ENCODE data around the gene ZNF841. TPM values are rescaled to one million over a fixed set of nuclear protein-coding genes. Genes with fewer than 3 reads are reported as not detected.

The ZNF841 gene
- total and polyA plus RNA-seq, 2 of the 13 experiments (the other 11 are each of a cell fraction or from before 2014, with no cell fraction given): 6.2 to 14.2 TPM

DNA sequence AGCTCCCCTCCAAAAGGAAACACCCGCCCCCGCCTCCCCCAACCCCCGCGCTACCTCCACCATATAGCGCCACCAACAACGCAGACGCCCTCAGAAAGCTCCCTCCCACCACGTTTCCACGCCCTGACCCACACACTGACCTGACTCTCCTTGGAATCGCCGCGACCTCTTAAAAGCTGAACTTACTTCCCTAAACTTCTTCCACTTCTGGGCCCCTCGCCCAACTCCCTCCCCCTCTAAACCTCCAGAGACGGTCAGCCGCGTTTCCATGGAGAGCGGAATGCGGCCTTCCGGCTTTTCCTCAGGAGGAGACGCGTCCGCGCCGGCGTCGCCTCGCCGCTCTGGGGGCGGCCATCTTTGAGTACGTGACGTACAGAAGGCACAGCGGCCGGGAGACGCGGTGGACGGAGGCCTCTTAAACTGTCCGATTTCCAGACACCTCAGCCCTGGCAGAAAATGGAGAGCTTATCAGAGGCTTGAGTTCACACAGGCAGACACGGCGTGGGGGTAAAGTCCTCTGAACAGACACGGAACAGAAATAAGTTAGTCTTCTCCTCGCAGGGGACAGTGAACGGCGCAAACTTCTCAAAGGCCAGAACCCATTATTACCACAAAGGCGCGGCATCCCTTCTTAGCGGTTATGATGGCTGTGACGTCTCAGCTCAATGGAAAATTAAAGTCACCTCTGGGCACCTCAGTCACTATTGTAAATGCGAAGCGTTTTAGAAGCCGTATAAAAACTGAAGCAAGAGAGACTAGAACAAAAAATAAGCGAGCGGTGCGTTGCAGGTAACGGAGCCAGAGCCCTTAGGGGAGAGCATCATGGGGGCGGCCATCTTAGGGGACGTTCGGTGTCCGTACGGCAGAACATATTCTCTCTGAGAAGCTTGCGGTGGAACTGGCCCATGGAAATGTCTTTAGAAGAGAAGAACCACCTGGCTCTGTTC lies 46.7 kb downstream of the ZNF841 start, which contains the start of gene ZNF432 (continued):
- no peak for TF ChIP-seq CEBPZ (IDR thresholded peaks at IDR 0.05; ENCODE audit: low read length)
- no peak for TF ChIP-seq ZFP62 (CRISPR knock-in tag; IDR thresholded peaks at IDR 0.05)
- TF ChIP-seq ZNF431 (CRISPR knock-in tag; IDR thresholded peaks at IDR 0.05; ENCODE audit: borderline replicate concordance, low read depth): no peak
- peak; percentile 56; the same call in 1 of the 2 replicates for TF ChIP-seq KLF11 (CRISPR knock-in tag; IDR thresholded peaks at IDR 0.05)
- no peak; the same call in 1 of the 2 replicates for TF ChIP-seq ERF (CRISPR knock-in tag; IDR thresholded peaks at IDR 0.05)
- TF ChIP-seq, protein P1, sequence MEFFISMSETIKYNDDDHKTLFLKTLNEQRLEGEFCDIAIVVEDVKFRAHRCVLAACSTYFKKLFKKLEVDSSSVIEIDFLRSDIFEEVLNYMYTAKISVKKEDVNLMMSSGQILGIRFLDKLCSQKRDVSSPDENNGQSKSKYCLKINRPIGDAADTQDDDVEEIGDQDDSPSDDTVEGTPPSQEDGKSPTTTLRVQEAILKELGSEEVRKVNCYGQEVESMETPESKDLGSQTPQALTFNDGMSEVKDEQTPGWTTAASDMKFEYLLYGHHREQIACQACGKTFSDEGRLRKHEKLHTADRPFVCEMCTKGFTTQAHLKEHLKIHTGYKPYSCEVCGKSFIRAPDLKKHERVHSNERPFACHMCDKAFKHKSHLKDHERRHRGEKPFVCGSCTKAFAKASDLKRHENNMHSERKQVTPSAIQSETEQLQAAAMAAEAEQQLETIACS (CRISPR knock-in tag; IDR thresholded peaks at IDR 0.05): no peak
- no peak for TF ChIP-seq RORA (CRISPR knock-in tag; IDR thresholded peaks at IDR 0.05)
- no peak for TF ChIP-seq TEAD2 (CRISPR knock-in tag; IDR thresholded peaks at IDR 0.05)
- TF ChIP-seq FOXO1 (CRISPR knock-in tag; IDR thresholded peaks at IDR 0.05): peak; percentile 47; the same call in 1 of the 2 replicates
- peak; percentile 55; the same call in 1 of the 2 replicates for TF ChIP-seq ZNF782 (CRISPR knock-in tag; IDR thresholded peaks at IDR 0.05; ENCODE audit: borderline replicate concordance)
- no peak for TF ChIP-seq PBX3 (CRISPR knock-in tag; IDR thresholded peaks at IDR 0.05; ENCODE audit: borderline replicate concordance)
- no peak for TF ChIP-seq ZNF780A (CRISPR knock-in tag; IDR thresholded peaks at IDR 0.05)
- no peak for TF ChIP-seq ZNF616 (CRISPR knock-in tag; IDR thresholded peaks at IDR 0.05; ENCODE audit: low read depth)
- no peak for TF ChIP-seq ZNF558 (CRISPR knock-in tag; IDR thresholded peaks at IDR 0.05; ENCODE audit: borderline replicate concordance)
- TF ChIP-seq, protein P2, sequence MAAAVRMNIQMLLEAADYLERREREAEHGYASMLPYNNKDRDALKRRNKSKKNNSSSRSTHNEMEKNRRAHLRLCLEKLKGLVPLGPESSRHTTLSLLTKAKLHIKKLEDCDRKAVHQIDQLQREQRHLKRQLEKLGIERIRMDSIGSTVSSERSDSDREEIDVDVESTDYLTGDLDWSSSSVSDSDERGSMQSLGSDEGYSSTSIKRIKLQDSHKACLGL (CRISPR knock-in tag; IDR thresholded peaks at IDR 0.05): 0 out of 2 replicates have a peak, but pooled peaks have one; percentile 24
- no peak for TF ChIP-seq MAFF (IDR thresholded peaks at IDR 0.05; ENCODE audit: low read depth, low read length)
- TF ChIP-seq MEF2D (CRISPR knock-in tag; IDR thresholded peaks at IDR 0.05): no peak; the same call in 1 of the 2 replicates
- TF ChIP-seq ZNF75D (CRISPR knock-in tag; IDR thresholded peaks at IDR 0.05; ENCODE audit: borderline replicate concordance): no peak
- no peak for TF ChIP-seq ARNT (IDR thresholded peaks at IDR 0.05)
- no peak for TF ChIP-seq ZNF326 (CRISPR knock-in tag; IDR thresholded peaks at IDR 0.05; ENCODE audit: borderline replicate concordance)
- peak; percentile 72 for TF ChIP-seq MXD4 (CRISPR knock-in tag; IDR thresholded peaks at IDR 0.05)
- TF ChIP-seq FOXJ3 (CRISPR knock-in tag; IDR thresholded peaks at IDR 0.05; ENCODE audit: borderline replicate concordance): no peak
- no peak for TF ChIP-seq IKZF1 (IDR thresholded peaks at IDR 0.05)
- no peak for TF ChIP-seq ZNF670 (CRISPR knock-in tag; IDR thresholded peaks at IDR 0.05; ENCODE audit: borderline replicate concordance)
- TF ChIP-seq CEBPG (CRISPR knock-in tag; IDR thresholded peaks at IDR 0.05): no peak

Measured in HepG2 (cell line).